ENCODE measurements around the gene AKIRIN1.
"Not testable (repeated sequence)": the region's sequence is repeated elsewhere in the genome, so short reads cannot be mapped to it uniquely, and the experiment has no call there.

The AKIRIN1 gene

GRCh38 chr1:38990738-38991637 is at the start of gene AKIRIN1:
Gene AKIRIN1, plus strand, starts transcription at chr1:38991276. Its CDS starts 105 bp downstream, at chr1:38991381.
- DNase-seq = peak; percentile 85

DNA sequence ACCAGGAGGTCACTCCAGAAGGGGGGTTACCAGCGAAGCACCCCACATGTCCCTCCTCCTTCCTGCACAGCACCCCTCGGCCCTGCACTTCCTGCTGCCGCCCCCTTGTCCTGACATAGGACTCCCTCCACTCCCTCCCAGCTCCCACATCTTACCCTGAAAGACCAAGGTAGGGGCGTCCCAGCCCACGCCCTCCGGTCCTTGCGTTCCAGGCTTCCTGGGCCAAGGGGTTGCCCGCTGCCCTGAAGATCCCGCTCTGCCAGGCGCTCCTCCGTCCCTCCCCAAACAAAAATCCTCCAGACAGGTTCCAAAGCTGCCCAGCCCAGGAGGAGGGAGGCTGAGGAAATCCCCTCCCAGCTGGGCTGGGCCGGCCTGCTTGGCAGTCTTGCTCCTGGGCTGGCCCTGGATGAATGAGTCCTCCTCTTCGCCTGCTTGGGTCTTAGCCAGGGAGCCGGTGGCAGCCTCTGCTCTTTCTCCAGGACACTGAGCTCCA is 49.5 kb upstream of the AKIRIN1 start, which contains the start of gene RHBDL2:
RHBDL2 (minus strand) TSS at position 304 of the 493 bp plus-strand sequence. CDS start 22,618 bp downstream, outside the sequence.
- DNase-seq = no peak

DNA sequence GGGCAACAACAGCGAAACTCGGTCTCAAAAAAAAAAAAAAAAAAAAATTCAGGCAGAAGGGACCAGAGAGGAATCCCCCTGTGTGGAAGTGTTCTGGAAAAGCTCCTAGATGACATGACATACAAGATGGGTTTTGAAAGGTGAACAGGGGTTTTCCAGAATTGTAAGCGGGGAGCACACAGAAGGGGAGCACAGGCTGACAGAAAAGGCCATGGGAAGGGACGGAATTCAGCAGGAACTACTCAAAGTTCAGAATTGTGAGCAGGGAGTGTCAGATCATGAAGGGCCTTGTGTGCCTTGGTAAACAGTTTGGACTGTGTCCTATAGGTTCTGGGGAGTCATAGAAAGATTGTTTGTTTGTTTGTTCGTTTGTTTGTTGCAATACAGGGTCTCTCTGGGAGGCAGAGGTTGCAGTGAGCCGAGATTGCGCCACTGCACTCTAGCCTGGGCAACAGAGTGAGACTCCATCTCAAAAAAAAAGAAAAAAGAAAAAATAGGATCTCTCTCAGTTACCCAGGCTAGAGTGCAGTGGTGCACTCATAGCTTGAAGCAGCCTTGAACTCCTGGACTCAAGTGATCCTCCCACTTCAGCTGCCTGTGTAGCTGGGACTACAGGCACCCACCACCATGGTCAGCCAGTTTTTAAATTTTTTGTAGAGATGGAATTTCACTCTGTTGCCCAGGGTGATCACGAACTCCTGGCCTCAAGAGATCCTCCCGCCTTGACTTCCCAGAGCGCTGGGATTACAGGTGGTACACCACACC is 48.2 kb upstream of the AKIRIN1 start:
- DNase-seq = no peak

- no peak for DNase-seq
Measured at GRCh38 chr1:38944547-38944946, 46.5 kb upstream of the AKIRIN1 start.

DNA sequence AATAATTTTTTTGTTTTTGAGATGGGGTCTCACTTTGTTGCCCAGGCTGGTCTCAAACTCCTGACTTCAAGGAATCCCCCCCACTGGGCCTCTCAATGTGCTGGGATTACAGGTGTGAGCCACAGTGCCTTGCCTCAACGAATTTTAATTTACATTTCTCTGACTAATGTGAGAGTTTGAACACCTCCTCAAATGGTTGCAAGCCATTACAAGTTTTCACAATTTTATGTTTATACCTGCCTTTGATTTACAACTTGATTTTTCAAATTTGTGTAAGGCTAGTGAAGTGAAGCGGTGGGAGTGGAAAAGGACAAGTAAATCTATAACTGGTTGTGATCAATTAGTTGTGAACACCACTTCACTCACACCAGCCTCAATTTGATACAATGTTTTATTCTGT is 40.5 kb upstream of the AKIRIN1 start:
- no peak for DNase-seq

DNA sequence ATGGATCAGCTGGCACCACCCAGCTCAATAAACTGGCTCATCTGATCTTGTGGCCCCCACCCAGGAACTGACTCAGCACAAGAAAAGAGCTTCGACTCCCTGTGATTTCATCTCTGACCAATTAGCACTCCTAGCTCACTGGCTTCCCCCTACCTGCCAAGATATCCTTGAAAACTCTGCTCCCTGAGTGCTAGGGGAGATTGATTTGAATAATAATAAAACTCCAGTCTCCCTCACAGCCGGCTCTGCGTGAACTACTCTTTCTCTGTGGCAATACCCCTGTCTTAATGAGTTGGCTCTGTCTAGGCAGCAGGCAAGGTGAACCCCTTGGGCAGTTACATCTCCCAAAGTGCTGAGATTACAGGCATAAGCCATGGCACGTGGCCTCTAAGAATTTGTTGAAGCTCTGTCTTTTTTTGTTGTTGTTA is 37.6 kb upstream of the AKIRIN1 start:
- DNase-seq = no peak

- no peak for DNase-seq
Measured at GRCh38 chr1:38958967-38959366, 32.1 kb upstream of the AKIRIN1 start.

DNA sequence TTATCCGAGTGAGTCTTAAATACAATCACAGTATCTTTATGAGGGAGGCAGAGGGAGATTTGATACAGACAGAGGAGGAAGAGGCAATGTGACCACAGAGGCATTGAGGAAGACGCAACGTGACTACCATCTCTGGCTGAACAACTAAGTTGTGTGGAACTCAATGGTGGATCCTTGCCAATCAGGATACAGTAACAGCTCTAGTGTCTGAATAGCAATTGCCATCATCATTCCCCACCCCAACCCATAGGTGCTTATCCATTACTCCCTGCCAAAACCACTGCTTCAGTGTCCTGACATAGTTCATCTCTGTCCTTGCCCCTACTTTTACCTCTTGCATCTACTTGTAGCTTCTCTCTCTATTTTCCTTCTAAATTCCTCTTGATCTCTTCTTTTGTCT is 29.0 kb upstream of the AKIRIN1 start:
- no peak for DNase-seq

GRCh38 chr1:38962560-38962959 is 28.5 kb upstream of the AKIRIN1 start:
- DNase-seq = no peak

GRCh38 chr1:38964140-38964548 is 26.9 kb upstream of the AKIRIN1 start:
- no peak for DNase-seq

DNA sequence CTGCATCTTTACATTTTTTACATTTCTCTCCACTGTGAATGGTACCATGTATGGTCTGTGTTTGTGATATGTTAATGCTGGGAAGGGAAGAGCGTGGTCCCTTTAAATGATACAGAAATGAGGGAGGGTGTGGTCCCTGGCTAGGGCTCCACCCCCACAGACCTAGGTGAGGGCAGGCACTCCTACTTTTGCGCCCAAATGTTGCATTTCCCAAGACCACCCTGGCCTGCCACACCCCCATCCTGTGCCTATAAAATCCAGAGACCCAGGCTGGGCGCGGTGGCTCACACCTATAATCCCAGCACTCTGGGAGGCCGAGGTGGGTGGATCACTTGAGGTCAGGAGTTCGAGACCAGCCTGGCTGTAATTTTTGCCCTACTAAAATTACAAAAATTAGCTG is 17.9 kb upstream of the AKIRIN1 start:
- DNase-seq = not testable (repeated sequence)

DNA sequence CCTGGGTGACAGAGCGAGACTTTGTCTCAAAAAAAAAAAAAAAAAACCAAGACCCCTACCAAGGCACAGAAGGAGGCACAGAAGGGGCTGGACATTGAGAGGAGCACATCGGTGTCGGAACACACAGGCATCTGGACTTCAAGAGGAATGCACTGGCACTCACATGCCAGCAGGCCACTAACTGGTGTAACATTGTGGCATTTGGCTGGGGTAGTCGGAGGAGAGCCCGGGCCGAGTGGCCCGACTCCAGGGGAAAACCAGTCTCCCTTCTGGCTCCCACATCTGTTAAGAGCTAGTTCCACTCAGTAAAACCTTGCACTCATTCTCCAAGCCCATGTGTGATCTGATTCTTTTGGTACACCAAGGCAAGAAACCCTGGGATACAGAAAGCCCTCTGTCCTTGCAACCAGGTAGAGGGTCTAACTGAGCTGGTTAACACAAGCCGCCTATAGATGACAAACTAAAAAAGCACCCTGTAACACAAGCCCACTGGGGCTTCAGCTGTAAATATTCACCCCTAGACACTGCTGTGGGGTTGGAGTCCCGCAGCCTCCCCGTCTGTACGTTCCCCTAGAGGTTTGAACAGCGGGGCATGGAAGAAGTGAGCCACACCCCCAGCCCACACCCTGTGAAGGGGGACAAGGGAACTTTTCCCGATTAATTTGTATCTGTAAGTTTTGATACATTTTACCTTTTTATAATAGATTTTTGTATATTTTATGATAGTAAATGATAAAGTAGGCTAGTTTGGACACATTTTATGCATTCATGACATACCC is 17.2 kb upstream of the AKIRIN1 start:
- no peak for DNase-seq

DNA sequence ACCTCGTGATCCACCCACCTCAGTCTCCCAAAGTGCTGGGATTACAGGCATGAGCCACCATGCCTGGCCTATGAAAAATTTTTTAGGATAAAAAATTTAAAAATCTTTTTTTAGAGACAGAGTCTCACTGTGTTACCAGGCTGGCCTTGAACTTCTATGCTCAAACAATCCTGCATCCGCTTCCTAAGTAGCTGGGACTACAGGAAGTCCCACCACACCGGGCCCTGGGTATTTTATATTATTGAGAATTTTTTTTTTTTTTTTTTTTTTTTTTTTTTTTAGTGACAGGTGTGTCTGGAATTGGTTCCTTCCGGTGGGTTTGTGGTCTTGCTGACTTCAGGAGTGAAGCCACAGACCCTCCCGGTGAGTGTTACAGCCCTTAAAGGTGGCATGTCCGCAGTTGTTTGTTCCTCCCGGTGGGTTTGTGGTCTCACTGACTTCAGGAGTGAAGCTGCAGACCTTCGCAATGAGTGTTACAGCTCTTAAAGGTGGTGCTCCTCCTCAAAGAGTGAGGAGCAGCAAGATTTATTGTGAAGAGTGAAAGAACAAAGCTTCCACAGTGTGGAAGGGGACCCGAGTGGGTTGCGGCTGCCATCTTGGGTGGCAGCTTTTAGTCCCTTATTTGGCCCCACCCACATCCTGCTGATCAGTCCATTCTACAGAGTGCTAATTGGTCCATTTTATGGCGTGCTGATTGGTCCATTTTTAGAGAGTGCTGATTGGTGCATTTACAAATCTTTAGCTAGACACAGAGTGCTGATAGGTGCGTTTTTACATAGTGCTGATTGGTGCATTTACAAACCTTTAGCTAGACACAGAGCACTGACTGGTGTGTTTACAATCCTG is 13.5 kb upstream of the AKIRIN1 start:
- not testable (repeated sequence) for DNase-seq

- not testable (repeated sequence) for DNase-seq
Measured at GRCh38 chr1:38978245-38978542, 12.9 kb upstream of the AKIRIN1 start.

DNA sequence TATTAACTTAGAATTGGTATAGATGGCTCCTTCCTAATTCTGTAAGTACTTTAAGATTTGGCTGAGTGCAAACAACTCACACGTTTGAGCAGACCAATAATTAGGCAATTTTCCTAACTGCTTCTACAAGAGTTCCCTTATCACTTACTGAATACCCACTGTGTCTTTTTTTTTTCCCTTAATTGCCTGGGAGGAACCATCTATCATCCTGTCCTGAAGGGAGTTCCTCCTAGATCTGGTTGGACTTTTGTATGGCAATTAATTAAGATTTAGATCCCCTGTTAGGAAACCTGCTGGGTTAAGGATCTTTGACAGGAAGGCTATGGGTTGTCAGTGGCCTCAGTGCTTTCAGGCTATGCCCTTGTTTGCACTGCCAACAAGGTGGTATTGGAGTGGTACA is 11.7 kb upstream of the AKIRIN1 start:
- DNase-seq = not testable (repeated sequence)

- no peak for DNase-seq
Measured at GRCh38 chr1:38989979-38990378, 1.1 kb upstream of the AKIRIN1 start.

DNA sequence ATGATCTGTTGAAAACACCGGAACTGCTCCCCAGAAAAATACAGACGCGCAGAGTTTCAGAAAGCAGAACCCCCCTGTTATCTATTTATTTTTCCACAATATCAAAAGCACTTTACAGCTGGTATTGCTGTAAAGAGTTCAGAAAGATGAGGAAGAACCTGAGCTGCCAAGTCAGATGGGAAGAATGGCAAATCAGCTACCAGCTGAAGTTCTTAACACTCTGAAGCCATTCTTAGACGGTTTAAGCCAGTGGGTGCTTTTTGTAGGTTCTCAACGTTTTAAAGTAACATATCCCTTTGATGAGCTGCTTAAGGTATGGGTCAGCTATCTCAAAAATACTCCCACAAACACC is 714 bp upstream of the AKIRIN1 start:
- DNase-seq = no peak

DNA sequence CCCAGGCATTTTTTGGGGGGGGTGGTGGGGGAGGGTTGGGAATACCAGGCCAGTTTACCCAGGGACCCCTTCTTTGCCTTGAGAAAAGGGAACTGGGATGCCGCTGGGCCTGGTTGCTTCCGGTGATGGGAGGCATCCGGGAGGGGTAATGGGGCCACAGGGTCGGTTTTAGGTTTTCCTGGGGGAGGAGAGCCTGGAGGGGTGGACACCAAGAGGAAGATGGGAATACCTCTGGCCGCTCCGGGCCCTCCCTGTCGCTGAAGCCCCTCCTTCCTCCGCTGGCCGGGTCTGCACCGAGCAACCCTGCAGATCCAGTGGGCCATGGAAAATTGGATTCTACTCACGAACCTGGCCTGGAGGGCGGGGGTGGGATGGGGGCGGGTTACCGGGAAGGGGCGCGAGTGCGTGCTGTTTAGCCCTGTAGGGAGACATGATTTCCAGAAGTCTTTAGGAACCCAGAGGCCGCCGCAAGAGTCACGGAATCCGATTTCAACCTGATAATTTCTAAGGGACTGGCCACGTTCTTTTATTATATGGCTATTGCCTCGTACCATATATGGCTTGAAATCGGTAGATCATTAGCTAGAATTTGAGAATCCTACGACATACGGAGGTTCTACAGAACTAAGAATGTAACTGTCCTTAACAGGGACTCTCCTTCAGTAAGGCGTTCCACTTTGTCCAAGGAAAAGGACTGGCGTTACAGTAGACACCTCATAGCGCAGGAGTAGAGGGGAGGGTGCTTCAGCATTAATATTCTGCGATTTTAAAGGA is 749 bp downstream of the AKIRIN1 start:
- DNase-seq = no peak

DNA sequence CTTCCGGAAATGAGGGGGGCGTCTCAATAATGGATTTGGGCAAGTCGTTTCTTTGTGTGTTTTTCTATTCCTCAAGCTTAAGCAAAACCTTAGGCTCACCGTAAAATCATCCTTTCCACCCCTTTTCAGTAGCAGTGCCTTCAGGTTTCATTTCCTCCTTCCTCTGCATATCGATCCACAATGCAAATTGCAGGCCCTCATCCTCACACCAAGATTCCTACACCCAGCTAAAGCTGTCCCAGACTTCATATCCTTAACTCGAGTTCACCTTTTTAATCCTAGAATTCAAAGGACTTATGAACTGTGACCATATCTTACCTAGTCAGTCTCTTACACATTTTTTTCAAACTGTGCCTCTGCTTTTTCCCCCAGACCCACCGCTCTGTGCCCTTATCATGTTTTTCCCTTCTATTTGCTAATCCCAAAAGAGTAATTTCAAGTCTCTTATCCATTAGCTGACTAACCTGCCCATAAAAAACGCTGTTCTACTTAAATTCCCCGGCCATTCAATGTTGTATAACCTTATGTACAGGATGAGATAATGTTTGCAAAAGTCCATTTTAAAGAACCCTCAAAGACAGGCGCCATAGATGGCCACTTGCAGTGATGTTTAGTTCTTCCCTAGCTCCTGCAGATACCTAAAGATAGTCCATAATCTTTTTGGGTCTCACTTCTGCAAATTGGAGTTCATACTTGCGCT is 1.5 kb downstream of the AKIRIN1 start:
- no peak for DNase-seq

DNA sequence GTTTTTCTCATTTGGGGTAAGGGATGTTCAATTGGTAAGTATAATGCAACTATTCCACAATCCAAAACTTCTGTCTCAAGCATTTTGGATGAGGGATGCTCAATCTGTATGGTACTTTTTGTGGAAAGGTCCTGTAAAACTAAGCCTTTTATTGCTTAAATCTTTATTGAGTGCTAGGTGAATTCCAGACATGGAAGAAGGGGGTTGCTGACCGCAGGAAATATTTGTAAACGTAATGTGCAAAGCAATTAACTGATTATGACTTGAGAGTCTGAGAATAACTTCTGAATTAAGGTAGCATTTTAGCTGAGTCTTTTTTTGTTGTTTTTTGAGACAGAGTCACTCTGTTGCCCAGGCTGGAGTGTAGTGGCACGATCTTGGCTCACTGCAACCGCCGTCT is 3.1 kb downstream of the AKIRIN1 start:
- no peak for DNase-seq

Measured in amniotic stem cell (primary cell).